Hindlimb muscle (tissue), 1 donor: Measurements from ENCODE around the gene SULT1B1. TPM values are rescaled to one million over a fixed set of nuclear protein-coding genes. Genes with fewer than 3 reads are reported as not detected.
"Not testable (repeated sequence)": the region's sequence is repeated elsewhere in the genome, so short reads cannot be mapped to it uniquely, and the experiment has no call there.

Source experiments
- DNase-seq: peaks from one replicate; pipeline ENCODE4 v3.0.0-alpha.2; 2013
- polyA plus RNA-seq: library from polyadenylated mRNA; unstranded; fragments of 120-200 nt; gene quantifications from one replicate; pipeline ENCODE4 v1.2.1, GENCODE V29; 2013; ENCODE audit not compliant: insufficient read length

The SULT1B1 gene
- 0.46 TPM for polyA plus RNA-seq

DNA sequence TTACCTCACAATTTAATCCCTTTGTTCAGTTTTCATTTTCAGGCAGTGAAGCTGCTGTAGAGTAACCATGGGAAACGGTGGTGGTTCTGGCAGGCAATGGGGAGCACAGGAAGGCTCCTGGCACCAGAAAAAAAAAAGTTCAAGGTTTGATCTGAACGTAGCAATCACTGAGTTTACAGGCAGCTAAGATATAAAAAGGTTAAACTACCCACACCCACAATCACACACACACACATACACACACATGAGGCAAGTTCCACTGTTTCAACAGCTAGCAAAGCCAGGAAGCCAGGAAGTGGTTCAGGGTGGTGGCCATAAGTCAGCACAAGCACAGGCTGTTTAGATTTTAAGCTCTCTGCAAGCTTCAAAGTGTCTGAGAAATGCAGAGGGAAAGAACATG lies at the start of gene SULT1B1:
Gene SULT1B1 (minus strand): TSS at position 166 of the 400 bp plus-strand sequence. CDS start 5,403 bp downstream, outside the sequence.
- no peak for DNase-seq

DNA sequence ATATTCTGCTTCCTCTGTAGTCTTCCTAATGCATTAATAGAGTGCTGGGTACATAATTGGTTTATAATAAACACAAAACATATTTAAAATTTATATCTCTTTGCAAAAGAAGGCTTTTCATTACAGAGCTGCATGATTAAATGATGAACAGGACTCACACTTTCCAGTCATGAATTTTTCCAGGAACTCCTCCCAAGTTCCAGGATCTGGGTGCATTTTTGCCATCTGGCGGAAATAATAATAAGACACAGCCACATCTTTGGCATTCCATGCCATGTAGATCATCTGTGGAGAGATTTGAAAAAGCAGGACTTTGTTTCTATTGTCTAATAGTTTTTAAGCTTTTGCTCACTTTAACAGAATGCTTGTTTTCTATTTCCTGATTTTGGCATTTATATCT lies 40.2 kb upstream of the SULT1B1 start:
- no peak for DNase-seq

DNA sequence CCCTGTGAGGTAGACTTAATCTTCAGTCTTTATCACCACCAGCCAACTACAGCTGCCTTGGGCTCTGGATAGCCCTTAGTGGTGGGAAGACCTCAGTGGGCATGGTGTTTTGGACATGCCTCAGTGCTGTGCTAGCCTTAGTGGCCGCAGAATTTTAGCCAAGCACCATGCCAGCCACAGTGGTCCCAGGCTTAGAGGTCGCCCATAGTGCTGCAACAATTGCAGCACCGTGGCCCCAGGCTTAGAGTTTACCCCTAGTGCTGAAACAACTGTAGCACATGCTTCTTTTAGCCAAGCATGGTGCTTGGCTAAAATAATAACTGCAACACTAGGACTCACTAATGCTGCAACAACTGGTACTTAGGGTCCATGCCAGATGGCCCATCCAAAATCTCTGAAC lies 38.9 kb upstream of the SULT1B1 start:
- no peak for DNase-seq

DNA sequence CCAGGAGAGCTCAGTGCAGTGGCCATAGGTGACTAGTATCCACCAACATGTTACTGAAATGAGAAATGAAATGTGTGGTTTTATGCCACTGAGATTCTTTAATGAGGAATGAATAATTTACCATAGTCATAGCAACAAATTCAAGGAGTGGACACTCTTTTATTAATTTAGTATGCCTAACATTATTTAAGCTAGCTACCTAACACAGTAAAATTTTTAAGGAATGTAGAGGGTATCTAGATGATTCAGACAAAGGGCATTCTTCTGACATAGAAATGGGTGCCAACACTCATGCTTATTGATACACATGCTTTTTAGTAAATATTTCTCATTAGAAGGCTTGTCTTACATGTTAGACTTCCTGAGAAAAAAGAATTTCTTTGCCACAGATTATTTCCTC lies 33.3 kb upstream of the SULT1B1 start:
- DNase-seq: no peak

DNA sequence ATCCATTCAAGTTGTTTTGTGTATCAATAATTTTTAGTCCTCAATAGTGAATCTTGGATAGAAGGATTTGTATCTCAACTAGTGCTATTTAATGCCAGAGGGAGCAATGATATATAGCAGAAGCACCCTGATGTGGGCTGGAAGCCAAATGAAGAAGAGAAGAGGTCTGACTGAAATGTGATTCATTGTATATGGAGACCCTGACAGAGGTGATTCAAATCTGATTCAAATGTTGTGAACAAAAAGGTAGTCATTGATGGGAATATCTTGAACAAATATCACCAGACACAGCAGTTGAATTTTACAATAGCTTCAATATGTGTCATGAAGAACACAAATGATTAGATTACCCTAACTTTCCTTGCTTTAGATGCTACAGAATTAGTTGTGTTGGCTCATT lies 27.5 kb upstream of the SULT1B1 start:
- DNase-seq: no peak

DNA sequence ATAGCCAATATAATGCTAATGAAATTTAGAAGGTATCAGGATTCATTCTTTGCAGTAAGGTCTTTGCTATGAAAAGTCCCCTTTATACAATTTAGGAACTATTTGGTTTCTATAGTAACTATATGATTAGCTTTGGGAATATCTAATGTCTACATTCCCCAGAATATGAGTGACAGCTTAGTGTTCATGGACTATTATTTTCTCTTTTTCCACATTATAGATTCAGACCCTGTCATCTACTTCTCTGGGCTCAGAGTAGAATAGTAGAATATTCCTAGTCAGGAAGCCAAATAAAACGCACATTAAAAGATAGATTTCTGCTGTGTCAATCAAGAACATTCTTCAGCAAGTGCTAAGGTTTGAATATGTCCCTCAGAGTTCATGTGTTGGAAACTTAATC lies 26.1 kb upstream of the SULT1B1 start:
- no peak for DNase-seq

DNA sequence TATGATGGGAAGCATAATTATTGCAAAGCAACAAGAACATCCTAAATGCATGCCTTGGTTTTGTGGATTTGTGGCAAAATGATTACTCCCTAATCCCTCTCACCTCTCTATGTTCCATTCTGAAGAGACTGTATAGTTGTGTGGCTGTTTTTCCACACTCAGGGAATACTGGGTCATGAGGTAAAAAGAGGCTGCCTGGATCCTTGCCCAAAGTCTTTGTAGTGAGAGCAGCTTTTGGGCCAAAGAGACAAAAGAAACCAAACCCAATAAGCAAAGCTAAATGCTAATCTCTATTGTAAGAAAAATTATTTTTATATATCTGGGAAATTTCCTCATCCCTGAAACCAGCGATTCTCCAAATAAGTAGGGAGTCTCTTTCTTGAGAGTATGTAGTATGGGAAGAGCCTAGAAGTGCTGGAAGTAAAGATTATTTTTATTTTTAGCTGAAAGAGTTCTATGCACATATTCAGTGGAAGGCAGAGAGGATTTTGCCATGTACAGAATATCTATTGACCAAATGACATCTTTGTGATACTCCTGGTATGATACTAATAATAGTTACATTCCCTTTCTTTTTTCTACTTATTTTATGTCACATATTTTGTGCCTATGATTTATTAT lies 24.9 kb upstream of the SULT1B1 start:
- no peak for DNase-seq

DNA sequence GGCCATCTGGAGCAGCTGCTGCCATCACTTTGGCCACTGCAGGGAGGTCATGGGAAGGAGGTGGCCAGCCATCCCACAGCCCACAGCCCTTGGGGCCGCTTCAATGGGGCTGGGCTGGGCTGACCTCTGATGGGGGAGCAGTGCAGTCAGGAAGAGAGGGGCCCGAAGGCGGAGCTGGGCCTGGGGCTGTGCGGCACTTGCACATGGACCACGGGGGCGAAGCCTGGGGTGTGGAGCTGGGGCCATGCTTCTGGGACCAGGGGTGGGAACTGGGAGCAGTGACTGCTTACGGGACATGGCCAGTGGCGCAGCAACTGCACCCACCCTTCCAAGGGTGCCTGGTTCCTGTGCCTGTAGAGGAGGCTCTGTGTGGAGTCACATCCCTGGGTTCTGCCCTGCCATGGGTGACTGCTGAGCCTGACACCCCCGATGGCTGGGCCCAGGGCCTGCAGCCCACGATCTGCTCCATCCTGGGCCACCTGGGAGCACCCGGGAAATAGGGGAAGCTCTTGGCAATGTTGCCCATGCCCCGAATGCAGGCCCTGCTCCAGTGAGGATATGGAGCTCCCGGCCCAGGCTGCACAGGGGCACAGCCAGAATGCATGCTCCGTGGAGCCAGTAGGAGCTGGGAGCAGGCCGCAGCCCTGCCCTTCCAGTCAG lies 22.4 kb upstream of the SULT1B1 start:
- DNase-seq: no peak

DNA sequence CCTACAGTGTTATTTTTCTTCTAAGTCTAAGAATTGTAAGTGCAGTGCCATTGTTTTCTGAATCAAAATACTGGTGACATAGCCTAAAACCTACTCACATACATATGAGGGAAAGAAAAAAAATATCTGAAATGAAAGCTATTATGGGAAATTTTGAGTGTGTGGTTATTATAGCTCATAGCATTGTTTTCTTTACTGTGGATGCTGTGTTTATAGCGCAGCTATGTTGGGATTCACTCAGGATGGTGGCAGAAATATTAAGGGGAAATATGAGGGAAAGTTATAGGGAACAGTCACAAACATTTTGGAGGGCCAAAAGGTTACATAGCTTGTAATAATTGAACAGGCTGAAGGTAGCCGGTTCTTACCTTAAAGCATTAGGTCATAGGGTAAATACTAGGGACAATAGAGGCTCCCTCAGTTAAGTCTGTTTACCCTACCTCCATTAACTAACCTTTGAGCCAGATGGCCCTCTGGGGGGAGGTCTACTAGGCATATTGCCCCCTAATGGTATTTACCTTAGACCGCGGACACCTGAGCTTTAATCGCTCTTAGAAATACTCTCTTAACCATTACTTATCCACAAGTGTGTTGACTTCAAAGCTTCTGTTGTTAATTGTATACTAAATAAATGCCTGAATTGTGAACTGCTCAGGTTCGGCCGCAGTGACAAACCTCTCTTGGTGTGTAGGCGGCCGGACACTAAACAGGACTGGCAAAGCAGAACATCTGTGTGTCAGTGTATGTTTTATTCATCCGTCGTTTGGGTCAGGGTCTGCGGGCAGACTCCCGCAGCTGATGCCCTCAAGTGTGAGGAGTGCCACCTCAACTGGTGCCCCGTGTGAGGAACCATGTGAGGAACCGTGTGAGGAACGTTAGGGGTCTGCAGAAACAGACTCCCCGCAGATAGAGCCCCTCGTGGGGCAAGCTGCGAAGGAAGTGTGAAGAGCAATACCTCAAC lies 21.3 kb upstream of the SULT1B1 start:
- DNase-seq: no peak

DNA sequence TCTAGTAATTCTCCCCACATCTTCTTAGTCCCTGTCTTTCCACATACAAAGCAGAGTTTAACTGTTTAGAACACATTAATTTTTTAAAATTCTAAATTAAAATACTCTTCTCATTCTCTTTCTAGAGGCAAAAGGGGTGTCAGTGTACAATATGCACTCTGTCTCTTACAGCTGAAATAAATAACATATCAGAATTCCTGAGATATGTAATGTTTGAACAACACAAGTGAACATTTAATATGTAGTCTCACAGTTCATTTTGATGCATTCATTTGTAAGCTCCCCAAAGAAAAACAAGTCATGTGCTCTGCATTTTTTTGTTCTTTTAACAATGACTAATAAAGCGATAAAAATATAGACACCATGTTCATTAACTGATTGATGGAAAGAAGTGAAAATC lies 19.7 kb upstream of the SULT1B1 start:
- no peak for DNase-seq

DNA sequence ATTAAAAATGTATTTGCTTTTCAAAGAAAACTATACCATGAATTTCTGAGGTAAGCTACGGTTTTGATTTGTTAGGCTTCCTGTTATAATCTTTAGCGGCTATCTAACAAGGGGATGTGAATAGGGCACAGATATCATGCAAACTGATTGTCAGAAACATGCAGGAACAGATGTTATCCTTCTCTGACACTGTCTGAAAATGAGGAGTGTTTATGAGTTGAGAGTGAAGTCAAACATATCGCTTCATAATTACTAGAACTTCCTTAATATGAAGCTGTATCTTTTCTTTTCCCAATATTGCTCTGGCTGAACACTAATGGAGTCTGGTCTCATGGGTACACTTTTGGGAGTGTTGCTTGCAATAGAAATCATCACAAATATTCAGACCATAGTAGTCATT lies 16.3 kb upstream of the SULT1B1 start:
- DNase-seq: no peak

DNA sequence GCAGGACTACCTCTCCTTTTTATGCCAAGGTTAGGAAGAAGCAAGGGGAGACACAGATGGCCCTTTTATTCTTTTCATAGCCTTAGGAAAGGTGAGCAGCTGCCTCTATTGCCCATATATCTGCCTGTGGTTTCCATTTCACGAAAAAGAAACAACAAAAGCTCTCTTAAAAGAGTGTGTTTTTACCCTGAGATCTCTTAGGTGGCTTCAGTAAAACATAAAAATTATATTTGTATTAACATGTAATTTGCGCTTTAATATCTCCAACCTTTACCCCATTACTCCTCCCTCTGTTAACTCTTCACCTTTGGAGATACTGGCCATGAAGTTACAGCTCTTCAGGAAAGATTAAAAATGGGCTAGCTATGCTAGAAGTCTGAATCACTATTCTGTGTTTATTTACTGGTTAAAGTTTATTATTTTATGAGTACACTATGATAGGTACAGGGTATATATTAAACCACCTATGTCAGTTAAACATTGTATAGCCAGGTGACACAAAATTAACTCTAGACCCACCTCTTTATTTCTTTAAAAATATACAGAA lies 15.0 kb upstream of the SULT1B1 start:
- DNase-seq: no peak

DNA sequence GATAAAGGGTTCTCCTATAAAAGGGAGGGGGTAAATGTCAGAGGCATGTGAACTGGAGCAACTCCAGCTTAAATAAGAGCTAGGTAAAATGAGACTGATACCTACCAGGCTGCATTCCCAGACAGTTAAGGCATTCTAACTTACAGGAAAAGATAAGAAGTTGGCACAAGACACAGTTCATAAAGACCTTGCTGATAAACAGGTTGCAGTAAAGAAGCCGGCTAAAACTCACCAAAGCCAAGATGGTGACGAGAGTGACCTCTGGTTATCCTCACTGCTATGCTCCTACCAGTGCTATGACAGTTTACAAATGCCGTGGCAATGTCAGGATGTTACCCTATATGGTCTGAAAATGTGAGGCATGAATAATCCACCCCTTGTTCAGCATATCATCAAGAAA lies 13.1 kb upstream of the SULT1B1 start:
- DNase-seq: no peak

DNA sequence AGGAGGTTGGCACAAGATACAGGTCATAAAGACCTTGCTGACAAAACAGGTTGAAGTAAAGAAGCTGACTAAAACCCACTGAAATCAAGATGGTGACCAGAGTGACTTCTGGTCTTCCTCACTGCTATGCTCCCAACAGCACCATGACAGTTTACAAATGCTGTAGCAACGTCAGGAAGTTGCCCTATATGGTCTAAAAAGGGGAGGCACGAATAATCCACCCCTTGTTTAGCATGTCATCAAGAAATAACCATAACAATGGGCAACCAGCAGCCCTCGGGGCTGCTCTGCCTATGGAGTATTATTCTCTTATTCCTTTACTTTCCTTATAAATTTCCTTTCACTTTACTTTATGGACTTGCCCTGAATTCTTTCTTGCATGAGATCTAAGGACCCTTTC lies 8.1 kb upstream of the SULT1B1 start:
- not testable (repeated sequence) for DNase-seq

DNA sequence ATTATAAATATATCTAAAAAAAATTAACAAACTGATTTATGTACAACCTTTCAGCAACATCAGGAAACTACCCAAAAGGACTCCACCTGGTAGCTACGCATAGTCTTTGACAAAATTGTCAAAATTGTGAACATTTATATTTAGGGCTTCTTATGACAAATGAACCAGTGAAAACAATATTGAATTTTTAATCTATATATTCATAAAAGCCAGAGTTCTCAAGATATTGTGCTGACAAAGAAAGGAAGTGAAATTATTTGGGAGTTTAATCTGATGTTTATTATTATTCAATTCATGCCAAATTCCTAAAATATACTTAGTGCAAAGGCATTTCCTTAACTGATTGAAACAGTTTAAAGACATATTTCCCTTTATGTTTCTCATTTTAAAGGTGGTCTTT lies 5.3 kb upstream of the SULT1B1 start:
- DNase-seq: no peak

DNA sequence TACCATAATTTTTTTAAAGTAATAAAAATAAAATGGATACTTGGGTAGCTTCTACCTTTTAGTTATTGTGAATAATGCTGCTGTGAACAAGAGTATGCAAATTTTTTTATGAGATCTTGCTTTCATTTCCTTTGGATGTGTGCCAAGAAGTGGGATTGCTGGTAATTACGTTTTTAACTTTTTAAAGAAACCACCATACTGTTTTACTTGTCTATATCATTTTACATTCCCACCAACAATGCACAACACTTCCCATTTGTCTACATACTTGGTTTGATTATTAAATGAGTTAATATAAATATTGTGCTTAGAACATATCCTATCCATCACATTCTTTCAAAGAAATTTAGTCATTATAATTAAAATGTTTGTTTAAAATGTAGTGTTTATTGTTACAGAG lies 3.9 kb upstream of the SULT1B1 start:
- no peak for DNase-seq

DNA sequence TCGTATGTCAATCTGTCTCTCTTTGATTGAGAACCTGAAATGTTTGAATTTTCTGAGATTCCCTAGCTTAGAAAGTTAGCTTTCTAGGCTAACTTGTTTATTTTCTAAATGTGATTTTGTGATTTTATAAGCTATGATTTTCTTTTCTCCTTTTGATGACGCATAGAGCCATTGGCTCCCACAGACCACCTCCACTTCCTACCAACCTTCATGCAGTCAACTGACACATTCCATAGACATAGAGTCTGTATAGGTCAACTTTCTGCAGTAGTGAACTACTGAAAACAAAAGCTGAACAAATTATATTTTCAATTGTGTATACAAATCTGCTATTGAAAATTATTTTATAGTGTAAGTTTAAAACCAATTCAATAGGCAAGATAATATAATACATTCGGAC lies 2.8 kb upstream of the SULT1B1 start:
- no peak for DNase-seq

DNA sequence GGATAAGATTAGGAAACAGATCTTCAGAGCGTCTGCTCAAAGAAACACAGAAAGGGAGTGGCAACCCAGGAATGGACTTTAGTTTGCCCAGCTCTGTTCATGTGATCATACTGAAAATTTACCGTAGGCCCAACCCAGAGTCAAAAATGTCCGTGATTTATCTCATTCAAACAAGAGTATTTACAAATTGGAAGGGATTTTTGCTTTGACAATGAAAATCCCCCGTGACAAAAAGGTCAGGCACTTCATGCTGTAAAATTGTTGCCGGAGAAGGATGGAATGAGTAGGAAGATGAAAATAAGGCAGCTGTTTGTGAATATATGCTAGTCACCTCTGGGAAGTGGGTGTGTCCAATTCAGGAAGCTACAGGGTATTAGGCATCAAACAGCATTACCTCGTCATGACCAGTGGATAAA lies 1.2 kb downstream of the SULT1B1 start:
- DNase-seq: no peak

DNA sequence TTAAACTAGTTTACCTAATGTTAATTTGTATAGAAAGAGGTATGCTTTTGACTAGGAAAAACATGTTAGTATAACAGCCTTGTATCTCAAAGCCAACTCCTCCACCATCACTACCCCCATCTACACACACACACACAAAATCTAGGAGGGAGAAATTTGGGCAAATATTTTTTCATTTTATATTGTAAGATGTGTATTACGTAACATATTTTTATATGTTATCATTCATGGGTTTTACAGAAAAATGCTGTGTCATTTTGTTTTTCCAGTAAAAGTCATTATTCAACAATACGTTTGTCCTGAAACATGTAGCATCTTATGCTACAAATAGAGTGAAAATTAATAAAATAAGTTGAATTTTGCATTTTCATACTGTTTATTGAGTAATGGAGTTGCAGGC lies 3.0 kb downstream of the SULT1B1 start:
- no peak for DNase-seq

DNA sequence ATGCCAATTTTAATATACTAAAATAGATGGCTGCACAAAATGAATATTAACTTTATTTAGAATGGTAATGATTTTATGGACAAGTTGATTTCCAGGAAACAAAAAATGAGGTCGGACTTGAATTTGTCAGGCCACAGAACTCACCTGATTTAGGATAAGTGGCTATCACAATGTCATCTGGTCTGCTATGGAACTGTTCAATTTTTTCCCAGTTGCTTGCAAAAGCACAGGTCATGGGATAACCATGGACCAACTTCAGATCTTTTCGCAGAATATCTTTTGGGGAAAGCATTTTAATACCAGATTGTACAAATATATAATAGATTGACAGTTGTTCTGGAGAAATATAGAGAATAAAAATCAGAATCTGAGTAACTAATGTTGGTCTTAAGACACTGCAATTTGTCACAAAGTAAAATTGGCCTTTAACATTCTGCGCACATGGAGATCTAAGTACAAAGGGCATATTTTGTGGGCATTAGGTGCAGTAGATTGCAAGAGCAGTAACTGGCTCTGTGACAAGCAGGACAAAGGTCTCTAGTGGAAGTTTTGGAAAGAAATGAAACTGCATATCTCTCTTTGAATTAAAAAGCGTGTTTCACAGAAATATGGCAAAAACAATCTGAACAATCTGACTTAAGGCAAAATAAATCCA lies 5.4 kb downstream of the SULT1B1 start:
- DNase-seq: no peak

DNA sequence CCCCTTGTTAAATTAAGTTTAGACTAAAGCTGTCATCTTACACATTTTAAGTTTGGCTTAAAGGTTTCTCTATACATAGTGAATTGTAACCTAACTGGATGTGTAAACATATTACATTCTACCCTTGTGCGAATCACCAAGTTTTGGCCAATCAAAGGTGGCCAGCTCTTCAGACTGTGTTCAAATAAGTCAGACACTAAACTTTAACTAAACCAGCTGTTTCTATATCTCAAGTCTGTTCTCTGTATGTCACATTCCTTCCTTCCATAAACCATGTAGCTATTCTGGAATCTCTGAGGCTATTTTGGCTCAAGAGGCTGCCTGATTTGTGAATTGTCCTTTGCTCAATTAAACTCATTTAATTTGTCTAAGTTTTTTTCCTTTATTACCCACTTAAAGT lies 6.7 kb downstream of the SULT1B1 start:
- no peak for DNase-seq

DNA sequence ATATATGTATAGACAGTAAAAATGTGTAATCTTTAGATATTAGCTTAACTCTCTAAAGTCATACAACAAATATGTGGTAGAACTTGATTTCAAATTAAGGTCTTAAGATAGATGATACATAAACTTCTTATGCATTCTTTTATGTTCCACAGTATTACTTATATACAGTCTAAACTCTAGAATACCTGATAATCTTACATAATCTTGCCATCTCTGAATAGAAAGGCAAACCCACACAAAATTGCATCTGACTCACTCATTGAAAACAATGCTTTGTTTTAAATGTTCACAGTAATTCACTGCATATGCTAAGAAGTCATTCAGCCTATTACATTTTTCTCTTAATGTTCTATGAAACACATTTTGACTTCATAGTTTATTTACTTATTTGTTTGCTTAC lies 10.1 kb downstream of the SULT1B1 start:
- no peak for DNase-seq

DNA sequence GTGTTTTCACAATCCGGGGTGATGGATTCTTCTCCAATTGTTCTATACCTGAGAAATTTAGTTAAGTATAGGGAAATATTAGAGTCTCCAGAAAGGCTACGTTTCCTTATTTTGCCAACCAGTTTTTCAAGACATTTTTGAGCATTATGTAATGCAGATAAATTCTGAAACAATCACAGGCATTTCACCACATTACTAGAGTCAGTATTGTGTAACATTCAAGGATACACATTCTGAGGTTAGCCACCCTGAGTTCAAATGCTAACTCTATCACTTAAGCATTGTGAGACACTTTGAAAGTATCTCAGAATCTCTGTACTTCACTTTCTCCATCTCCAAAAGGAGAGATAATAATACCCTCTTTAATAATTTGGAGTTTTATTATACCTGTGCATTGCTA lies 10.6 kb downstream of the SULT1B1 start:
- no peak for DNase-seq
